Measurements from ENCODE around the gene BOC.
A peak's percentile ranks its signal among the peaks of the same experiment; 100 is the strongest.

The BOC gene

DNA sequence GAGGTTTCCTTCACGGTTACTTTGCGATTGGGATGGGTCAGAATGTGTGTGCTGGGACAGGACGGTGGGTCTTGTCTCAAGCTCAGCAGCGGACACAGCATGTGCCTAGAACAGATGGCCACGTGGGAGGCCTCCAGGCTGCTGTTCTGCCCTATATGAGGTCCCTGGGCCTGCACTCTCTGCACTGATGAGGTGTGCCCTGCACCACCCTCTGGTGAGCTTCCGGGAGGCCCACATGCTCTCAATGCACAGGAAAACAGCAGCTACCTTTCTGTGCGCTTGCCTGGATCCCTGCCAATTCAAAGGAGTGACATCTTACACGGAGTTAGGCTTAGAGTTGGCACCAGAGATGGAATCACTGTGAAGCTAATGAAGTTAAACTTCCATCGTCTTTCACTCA, 59.8 kb downstream of the BOC start:
- Histone ChIP-seq H3K27ac (ENCODE audit: low read depth, low read length) (no peak overlapping the region), H3K36me3 (ENCODE audit: control insufficient read depth, insufficient read depth, low read length) (0 out of 2 replicates have a peak, but pooled peaks cover 3% of the 10 kb centered on the region), H3K4me1 (ENCODE audit: control insufficient read depth, insufficient read depth, low read length) (peaks cover 13% of the 10 kb centered on the region; the same call in 1 of the 2 replicates), H3K9me3 (ENCODE audit: control insufficient read depth, insufficient read depth, low read length) (no peaks in the 10 kb centered on the region), H3K9ac (ENCODE audit: low read depth, low read length) (no peak overlapping the region), H3K27me3 (ENCODE audit: control insufficient read depth, insufficient read depth, low read length) (no peaks in the 10 kb centered on the region), H3K4me3 (ENCODE audit: low read depth, low read length) (no peak overlapping the region)

DNA sequence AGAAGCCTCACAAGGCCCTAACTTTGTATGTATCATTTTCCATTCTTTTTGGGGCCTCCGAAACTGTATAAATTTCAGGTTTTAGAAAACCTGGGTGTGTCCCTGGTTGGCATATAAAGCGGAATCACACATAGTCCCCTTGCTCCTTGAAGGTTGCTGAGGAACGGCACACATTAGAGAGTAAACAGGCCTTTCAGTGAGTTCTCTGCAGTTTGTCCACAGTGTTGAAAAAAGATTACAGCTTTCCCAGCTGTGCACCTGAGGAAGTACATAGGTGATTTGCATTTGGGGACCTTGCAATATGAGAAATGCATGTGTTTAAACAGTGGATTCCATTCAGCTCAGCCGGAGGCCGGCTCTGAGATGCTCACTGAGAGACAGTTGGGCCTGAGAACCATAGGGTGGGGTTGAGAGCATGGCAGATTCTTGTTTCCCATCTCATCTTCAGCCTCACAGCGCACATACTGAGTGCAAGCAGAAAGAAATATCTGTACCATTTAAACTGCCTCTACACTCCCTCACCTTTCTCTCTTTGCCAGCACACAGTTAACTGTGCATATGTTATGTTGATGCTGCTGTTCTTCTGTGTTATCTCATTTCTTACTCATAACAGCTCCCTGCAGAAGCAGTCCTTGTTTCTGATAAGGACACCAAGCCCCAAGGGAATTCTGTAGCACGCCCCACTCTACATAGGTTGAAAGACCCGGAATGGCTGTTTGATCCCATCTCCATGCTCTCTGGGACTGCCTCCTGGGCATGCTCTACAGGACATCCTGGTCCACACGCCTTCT, 60.4 kb downstream of the BOC start:
- H3K4me3 ChIP-seq (ENCODE audit: low read depth, low read length): no peak overlapping the region
- no peaks in the 10 kb centered on the region for H3K27me3 ChIP-seq (ENCODE audit: control insufficient read depth, insufficient read depth, low read length)
- no peaks in the 10 kb centered on the region for H3K9me3 ChIP-seq (ENCODE audit: control insufficient read depth, insufficient read depth, low read length)
- H3K4me1 ChIP-seq (ENCODE audit: control insufficient read depth, insufficient read depth, low read length): peaks cover 10% of the 10 kb centered on the region; the same call in 1 of the 2 replicates
- H3K36me3 ChIP-seq (ENCODE audit: control insufficient read depth, insufficient read depth, low read length): 0 out of 2 replicates have a peak, but pooled peaks cover 3% of the 10 kb centered on the region
- H3K9ac ChIP-seq (ENCODE audit: low read depth, low read length): no peak overlapping the region
- H3K27ac ChIP-seq (ENCODE audit: low read depth, low read length): no peak overlapping the region

DNA sequence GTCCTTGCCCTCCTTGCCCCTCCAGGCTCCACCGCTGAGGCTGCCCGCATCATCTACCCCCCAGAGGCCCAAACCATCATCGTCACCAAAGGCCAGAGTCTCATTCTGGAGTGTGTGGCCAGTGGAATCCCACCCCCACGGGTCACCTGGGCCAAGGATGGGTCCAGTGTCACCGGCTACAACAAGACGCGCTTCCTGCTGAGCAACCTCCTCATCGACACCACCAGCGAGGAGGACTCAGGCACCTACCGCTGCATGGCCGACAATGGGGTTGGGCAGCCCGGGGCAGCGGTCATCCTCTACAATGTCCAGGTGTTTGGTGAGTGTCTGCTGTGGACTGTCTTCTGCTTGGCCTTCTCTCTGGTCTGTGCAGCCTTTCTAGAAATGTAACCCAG, 61.0 kb downstream of the BOC start:
- Histone ChIP-seq H3K27me3 (ENCODE audit: control insufficient read depth, insufficient read depth, low read length) (no peaks in the 10 kb centered on the region), H3K27ac (ENCODE audit: low read depth, low read length) (no peak overlapping the region), H3K4me3 (ENCODE audit: low read depth, low read length) (no peak overlapping the region), H3K9ac (ENCODE audit: low read depth, low read length) (no peak overlapping the region), H3K4me1 (ENCODE audit: control insufficient read depth, insufficient read depth, low read length) (peaks cover 9% of the 10 kb centered on the region; the same call in 1 of the 2 replicates), H3K36me3 (ENCODE audit: control insufficient read depth, insufficient read depth, low read length) (0 out of 2 replicates have a peak, but pooled peaks cover 3% of the 10 kb centered on the region), H3K9me3 (ENCODE audit: control insufficient read depth, insufficient read depth, low read length) (no peaks in the 10 kb centered on the region)

DNA sequence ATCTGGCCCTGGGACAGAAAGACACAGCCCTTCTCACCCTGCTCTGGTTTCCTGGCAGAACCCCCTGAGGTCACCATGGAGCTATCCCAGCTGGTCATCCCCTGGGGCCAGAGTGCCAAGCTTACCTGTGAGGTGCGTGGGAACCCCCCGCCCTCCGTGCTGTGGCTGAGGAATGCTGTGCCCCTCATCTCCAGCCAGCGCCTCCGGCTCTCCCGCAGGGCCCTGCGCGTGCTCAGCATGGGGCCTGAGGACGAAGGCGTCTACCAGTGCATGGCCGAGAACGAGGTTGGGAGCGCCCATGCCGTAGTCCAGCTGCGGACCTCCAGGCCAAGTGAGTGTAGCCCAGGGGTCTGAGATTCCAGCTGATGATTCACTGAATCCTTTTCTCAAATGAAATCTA, 61.7 kb downstream of the BOC start:
- Histone ChIP-seq H3K9ac (ENCODE audit: low read depth, low read length) (no peak overlapping the region), H3K4me1 (ENCODE audit: control insufficient read depth, insufficient read depth, low read length) (peaks cover 9% of the 10 kb centered on the region; the same call in 1 of the 2 replicates), H3K36me3 (ENCODE audit: control insufficient read depth, insufficient read depth, low read length) (0 out of 2 replicates have a peak, but pooled peaks cover 3% of the 10 kb centered on the region), H3K27me3 (ENCODE audit: control insufficient read depth, insufficient read depth, low read length) (no peaks in the 10 kb centered on the region), H3K27ac (ENCODE audit: low read depth, low read length) (no peak overlapping the region), H3K9me3 (ENCODE audit: control insufficient read depth, insufficient read depth, low read length) (no peaks in the 10 kb centered on the region), H3K4me3 (ENCODE audit: low read depth, low read length) (no peak overlapping the region)

DNA sequence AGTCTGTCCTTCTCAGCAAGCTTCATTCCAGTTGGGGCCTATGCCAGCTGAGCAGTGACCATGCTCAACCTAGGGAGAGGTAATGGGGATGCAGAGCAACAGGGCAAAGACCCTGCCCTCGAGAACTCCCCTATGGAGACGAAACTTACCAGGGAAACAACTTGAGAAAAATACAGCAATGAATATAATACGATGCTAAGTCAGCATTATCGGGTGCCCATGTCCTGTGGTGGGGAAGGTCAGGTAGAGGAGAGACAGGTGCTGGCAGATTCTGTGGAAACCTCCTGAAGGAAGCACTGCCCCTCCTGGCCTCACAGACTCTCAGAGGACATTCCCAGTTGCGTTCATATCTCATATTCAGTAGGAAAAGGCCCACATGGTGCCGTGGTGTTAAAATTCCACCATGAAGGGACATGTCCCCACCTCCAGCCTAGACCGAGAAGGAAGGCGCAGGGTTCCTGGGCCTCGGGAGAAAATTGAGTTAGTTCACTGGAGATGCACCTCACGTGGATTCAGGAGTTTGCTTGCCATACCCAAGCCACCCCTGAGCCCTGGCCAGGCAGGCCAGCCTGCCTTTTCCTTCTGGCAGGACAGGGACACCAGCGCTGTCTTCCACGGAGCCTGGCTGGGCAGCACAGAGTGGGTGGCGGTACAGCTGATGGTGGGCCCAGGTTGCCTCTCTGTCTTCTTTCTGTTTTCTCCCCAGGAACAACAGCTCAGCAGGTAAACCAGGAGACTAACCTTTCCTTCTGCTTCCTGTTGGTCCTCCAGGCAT, 62.4 kb downstream of the BOC start:
- Histone ChIP-seq H3K9me3 (ENCODE audit: control insufficient read depth, insufficient read depth, low read length) (no peaks in the 10 kb centered on the region), H3K9ac (ENCODE audit: low read depth, low read length) (no peak overlapping the region), H3K4me1 (ENCODE audit: control insufficient read depth, insufficient read depth, low read length) (peaks cover 10% of the 10 kb centered on the region; the same call in 1 of the 2 replicates), H3K36me3 (ENCODE audit: control insufficient read depth, insufficient read depth, low read length) (0 out of 2 replicates have a peak, but pooled peaks cover 3% of the 10 kb centered on the region), H3K27ac (ENCODE audit: low read depth, low read length) (no peak overlapping the region), H3K4me3 (ENCODE audit: low read depth, low read length) (no peak overlapping the region), H3K27me3 (ENCODE audit: control insufficient read depth, insufficient read depth, low read length) (no peaks in the 10 kb centered on the region)

DNA sequence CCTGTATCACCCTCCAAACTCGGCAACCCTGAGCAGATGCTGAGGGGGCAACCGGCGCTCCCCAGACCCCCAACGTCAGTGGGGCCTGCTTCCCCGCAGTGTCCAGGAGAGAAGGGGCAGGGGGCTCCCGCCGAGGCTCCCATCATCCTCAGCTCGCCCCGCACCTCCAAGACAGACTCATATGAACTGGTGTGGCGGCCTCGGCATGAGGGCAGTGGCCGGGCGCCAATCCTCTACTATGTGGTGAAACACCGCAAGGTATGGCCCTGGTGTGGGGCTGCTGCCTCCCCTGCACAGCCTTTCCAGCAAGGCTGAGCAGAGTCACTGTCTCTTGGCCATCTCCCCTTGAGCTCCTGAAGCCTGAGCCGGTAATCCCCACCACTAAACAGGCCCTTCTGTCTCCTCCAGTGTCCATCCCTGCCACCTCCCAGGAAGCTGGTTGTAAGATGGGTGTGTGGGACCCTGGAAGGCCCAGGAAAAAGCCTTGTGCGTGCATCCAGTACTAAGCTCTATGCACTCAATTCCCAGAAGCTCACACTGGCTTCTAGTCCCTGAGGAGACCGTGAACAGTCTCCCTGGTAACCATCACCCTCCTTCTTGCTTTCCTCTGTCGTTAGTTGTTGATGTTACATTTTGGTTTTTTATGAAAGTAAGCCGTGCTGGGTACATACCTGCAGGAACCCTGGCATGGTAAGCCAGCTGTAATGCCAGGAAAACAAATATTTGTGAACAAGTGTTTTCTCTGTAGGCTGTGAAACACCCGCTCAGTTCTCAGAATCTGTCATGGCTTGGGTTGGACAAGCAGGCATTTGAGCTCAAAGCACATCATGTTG, 63.3 kb downstream of the BOC start:
- H3K27ac ChIP-seq (ENCODE audit: low read depth, low read length): no peak overlapping the region
- no peaks in the 10 kb centered on the region for H3K27me3 ChIP-seq (ENCODE audit: control insufficient read depth, insufficient read depth, low read length)
- H3K4me1 ChIP-seq (ENCODE audit: control insufficient read depth, insufficient read depth, low read length): peaks cover 7% of the 10 kb centered on the region; the same call in 1 of the 2 replicates

DNA sequence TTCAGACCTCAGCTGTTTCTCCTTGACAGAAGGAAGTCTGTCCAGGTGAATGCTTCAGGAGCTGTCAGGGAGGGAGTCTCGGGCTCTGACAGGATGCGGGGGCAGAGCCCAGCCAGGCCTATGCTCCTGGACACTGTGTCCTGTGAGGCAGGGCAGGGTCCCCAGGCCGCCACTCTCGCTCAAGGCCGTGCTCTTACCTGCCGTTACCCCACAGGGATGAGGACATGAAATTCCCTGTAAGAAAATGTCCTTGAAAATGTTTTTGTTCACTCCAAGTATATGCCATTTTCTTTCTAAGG, 63.9 kb downstream of the BOC start:
- no peaks in the 10 kb centered on the region for H3K9me3 ChIP-seq (ENCODE audit: control insufficient read depth, insufficient read depth, low read length)
- H3K27me3 ChIP-seq (ENCODE audit: control insufficient read depth, insufficient read depth, low read length): no peaks in the 10 kb centered on the region
- 0 out of 2 replicates have a peak, but pooled peaks cover 3% of the 10 kb centered on the region for H3K36me3 ChIP-seq (ENCODE audit: control insufficient read depth, insufficient read depth, low read length)
- H3K4me3 ChIP-seq (ENCODE audit: low read depth, low read length): no peak overlapping the region
- H3K4me1 ChIP-seq (ENCODE audit: control insufficient read depth, insufficient read depth, low read length): peaks cover 7% of the 10 kb centered on the region; the same call in 1 of the 2 replicates
- H3K27ac ChIP-seq (ENCODE audit: low read depth, low read length): no peak overlapping the region
- H3K9ac ChIP-seq (ENCODE audit: low read depth, low read length): no peak overlapping the region

More for the DNA sequence above, 63.3 kb downstream of the BOC start:
- no peak overlapping the region for H3K4me3 ChIP-seq (ENCODE audit: low read depth, low read length)
- H3K9me3 ChIP-seq (ENCODE audit: control insufficient read depth, insufficient read depth, low read length): no peaks in the 10 kb centered on the region
- H3K9ac ChIP-seq (ENCODE audit: low read depth, low read length): no peak overlapping the region
- 0 out of 2 replicates have a peak, but pooled peaks cover 3% of the 10 kb centered on the region for H3K36me3 ChIP-seq (ENCODE audit: control insufficient read depth, insufficient read depth, low read length)

DNA sequence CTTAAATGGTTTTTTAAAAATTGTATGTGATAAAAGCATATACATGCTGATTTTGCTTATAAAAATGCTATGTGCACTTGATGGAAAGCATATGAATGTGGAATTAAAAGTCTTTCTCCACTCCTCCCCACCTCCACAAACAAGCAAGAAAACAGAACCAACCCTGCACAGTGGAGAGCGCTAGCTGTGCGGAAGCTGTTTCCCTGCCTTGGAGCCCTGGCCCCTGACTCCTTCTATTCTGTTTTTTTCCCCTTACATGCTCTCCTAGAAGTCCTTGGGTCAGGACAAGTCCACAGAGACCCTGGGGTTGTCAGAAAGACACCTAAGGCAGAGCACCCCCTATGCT, 64.2 kb downstream of the BOC start:
- H3K4me1 ChIP-seq (ENCODE audit: control insufficient read depth, insufficient read depth, low read length): peaks cover 7% of the 10 kb centered on the region; the same call in 1 of the 2 replicates
- H3K9ac ChIP-seq (ENCODE audit: low read depth, low read length): no peak overlapping the region
- H3K9me3 ChIP-seq (ENCODE audit: control insufficient read depth, insufficient read depth, low read length): no peaks in the 10 kb centered on the region
- peak overlapping the region; percentile 24 for H3K27ac ChIP-seq (ENCODE audit: low read depth, low read length)
- H3K36me3 ChIP-seq (ENCODE audit: control insufficient read depth, insufficient read depth, low read length): 0 out of 2 replicates have a peak, but pooled peaks cover 3% of the 10 kb centered on the region
- no peaks in the 10 kb centered on the region for H3K27me3 ChIP-seq (ENCODE audit: control insufficient read depth, insufficient read depth, low read length)
- no peak overlapping the region for H3K4me3 ChIP-seq (ENCODE audit: low read depth, low read length)

DNA sequence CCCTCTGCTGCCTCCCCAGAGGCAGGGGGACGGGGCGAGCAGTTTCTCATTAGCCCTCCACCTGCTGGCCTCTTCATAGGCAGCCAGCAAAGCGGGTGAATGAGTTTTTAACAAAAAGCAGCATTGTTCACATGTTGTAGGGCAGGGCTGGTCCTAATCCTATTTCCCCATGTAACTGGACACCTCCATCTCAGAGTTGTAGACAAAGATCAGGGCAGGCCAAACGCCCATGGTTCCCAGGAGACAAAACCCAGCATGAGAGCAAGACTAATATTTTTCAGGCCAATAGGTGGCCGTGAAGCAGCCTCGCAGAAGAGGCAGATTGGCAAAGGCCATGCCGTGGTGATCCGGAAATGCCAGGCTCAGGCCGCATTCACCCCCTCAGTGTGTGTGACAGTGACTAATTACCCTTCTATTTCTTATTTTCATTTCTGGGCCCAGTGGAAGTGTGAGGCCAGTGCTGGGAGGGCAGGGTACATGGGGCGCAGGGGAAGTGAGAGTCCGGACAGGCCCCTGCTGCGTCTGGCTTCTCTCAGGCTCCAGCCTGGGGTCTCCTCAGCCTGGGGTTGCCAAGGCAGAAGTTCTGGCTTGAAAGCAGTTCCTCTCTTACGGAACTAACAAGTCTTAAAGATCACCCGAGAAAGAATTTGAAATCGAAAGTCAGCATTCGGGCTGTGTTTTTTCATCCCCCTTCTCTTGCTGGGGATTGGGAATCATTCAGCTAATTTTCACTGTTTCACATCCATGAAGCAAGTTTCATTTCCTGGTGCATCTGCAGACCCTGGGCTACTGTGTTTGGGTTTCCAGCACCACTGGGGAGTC, 64.8 kb downstream of the BOC start:
- Histone ChIP-seq H3K9me3 (ENCODE audit: control insufficient read depth, insufficient read depth, low read length) (no peaks in the 10 kb centered on the region), H3K27ac (ENCODE audit: low read depth, low read length) (peak overlapping the region; percentile 24), H3K27me3 (ENCODE audit: control insufficient read depth, insufficient read depth, low read length) (no peaks in the 10 kb centered on the region), H3K4me1 (ENCODE audit: control insufficient read depth, insufficient read depth, low read length) (peaks cover 7% of the 10 kb centered on the region; the same call in 1 of the 2 replicates), H3K4me3 (ENCODE audit: low read depth, low read length) (no peak overlapping the region), H3K36me3 (ENCODE audit: control insufficient read depth, insufficient read depth, low read length) (peaks cover 1% of the 10 kb centered on the region; the same call in 1 of the 2 replicates), H3K9ac (ENCODE audit: low read depth, low read length) (no peak overlapping the region)

DNA sequence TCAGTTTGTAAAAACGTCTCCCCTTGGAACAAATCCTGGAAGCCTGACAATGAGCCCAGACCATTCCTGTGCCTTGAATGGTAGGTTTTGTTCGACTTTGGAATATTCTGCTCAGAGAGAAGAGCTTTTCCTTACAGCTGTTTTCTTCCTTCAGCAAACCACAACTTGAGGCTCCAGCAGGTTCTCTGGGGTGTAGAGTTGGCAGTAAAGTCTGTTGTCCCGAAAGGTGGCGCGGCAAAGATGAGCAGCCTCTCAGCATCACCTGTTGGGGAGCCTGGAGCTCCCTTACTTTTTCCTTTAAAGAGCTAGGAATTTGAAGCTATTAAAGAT, 65.4 kb downstream of the BOC start:
- no peaks in the 10 kb centered on the region for H3K27me3 ChIP-seq (ENCODE audit: control insufficient read depth, insufficient read depth, low read length)
- no peak overlapping the region for H3K4me3 ChIP-seq (ENCODE audit: low read depth, low read length)
- no peak overlapping the region for H3K27ac ChIP-seq (ENCODE audit: low read depth, low read length)
- no peaks in the 10 kb centered on the region for H3K9me3 ChIP-seq (ENCODE audit: control insufficient read depth, insufficient read depth, low read length)
- H3K9ac ChIP-seq (ENCODE audit: low read depth, low read length): no peak overlapping the region
- H3K36me3 ChIP-seq (ENCODE audit: control insufficient read depth, insufficient read depth, low read length): peaks cover 4% of the 10 kb centered on the region; the same call in 1 of the 2 replicates
- H3K4me1 ChIP-seq (ENCODE audit: control insufficient read depth, insufficient read depth, low read length): peaks cover 7% of the 10 kb centered on the region; the same call in 1 of the 2 replicates

Data from HUES48 (cell line).